IgD-negative memory B cell (primary cell): ENCODE data around the gene FAM24A. TPM values are rescaled to one million over a fixed set of nuclear protein-coding genes. Genes with fewer than 3 reads are reported as not detected.
A peak's percentile ranks its signal among the peaks of the same experiment; 100 is the strongest.

Experiments used
- H3K27ac Mint-ChIP-seq, 3 donors: one replicate each; pipeline ENCODE4 v1.8.0; 2020 to 2022; ENCODE audit warnings: mild to moderate bottlenecking in 3 of 3, mixed read lengths in 3 of 3, moderate library complexity in 1 of 3
- H3K27me3 Mint-ChIP-seq: one replicate; pipeline ENCODE4 v1.8.0; 2021; ENCODE audit warnings: mixed read lengths
- H3K36me3 Mint-ChIP-seq: one replicate; pipeline ENCODE4 v1.8.0; 2020; ENCODE audit warnings: mild to moderate bottlenecking, mixed read lengths
- H3K4me1 Mint-ChIP-seq, 3 donors: one replicate each; pipeline ENCODE4 v1.8.0; 2020 to 2022; ENCODE audit warnings: mixed read lengths in 3 of 3, mild to moderate bottlenecking in 1 of 3
- H3K4me3 Mint-ChIP-seq, 4 donors: one replicate each; pipeline ENCODE4 v1.8.0; 2020 to 2022; ENCODE audit warnings: mild to moderate bottlenecking in 4 of 4, mixed read lengths in 4 of 4, moderate library complexity in 3 of 4
- H3K9me3 Mint-ChIP-seq, 3 donors: one replicate each; pipeline ENCODE4 v1.8.0; 2020 to 2021; ENCODE audit warnings: mixed read lengths in 3 of 3, mild to moderate bottlenecking in 1 of 3
- polyA plus RNA-seq: library from polyadenylated mRNA; unstranded; fragments of 300-500 nt; fragmentation: Illumina TruSeq; gene quantifications from one replicate; pipeline ENCODE4 v1.2.3, GENCODE V29; 2021

The FAM24A gene
- polyA plus RNA-seq, 1 donor from 2014 or later: not detected

- Mint-ChIP-seq H3K4me1 (peaks cover 12 to 22% (median 19%) of the 10 kb centered on the region in 3 donors), H3K27ac (peak overlapping the region in 1 of 3 donors; percentile 75)
These were observed 45.5 kb downstream of the FAM24A start for GRCh38 chr10:122955892-122956291.

GRCh38 chr10:122957474-122957873 lies 47.1 kb downstream of the FAM24A start:
- peak overlapping the region in 1 of 4 donors; percentile 76 for H3K4me3 Mint-ChIP-seq
- peaks cover 9 to 19% (median 16%) of the 10 kb centered on the region in 3 donors for H3K4me1 Mint-ChIP-seq
- no peaks in the 10 kb centered on the region for H3K9me3 Mint-ChIP-seq
- peaks cover 5% of the 10 kb centered on the region for H3K27me3 Mint-ChIP-seq
- peak overlapping the region in 1 of 3 donors; percentile 75 for H3K27ac Mint-ChIP-seq
- H3K36me3 Mint-ChIP-seq: no peaks in the 10 kb centered on the region

More at GRCh38 chr10:122955892-122956291, 45.5 kb downstream of the FAM24A start:
- no peaks in the 10 kb centered on the region for H3K9me3 Mint-ChIP-seq
- peaks cover 2% of the 10 kb centered on the region for H3K27me3 Mint-ChIP-seq
- H3K4me3 Mint-ChIP-seq: peak overlapping the region in 3 of 4 donors; percentile 9 to 76 (median 28)
- H3K36me3 Mint-ChIP-seq: no peaks in the 10 kb centered on the region

GRCh38 chr10:122962405-122962804 lies 52.0 kb downstream of the FAM24A start:
- H3K4me3 Mint-ChIP-seq: no peak overlapping the region
- no peaks in the 10 kb centered on the region for H3K4me1 Mint-ChIP-seq
- no peak overlapping the region for H3K27ac Mint-ChIP-seq
- H3K36me3 Mint-ChIP-seq: no peaks in the 10 kb centered on the region
- H3K9me3 Mint-ChIP-seq: peaks cover 10 to 19% (median 11%) of the 10 kb centered on the region in 3 donors
- H3K27me3 Mint-ChIP-seq: peaks cover 9% of the 10 kb centered on the region

Other genes with a start within 250 kb of the FAM24A start
- not detected for gene C10orf120, start 210.8 kb upstream of the FAM24A start, polyA plus RNA-seq
- 1.0 TPM for gene CUZD1, start 64.8 kb upstream of the FAM24A start, polyA plus RNA-seq
- 10.5 TPM for gene FAM24B, start 31.0 kb upstream of the FAM24A start, polyA plus RNA-seq
- gene C10orf88, start 43.6 kb downstream of the FAM24A start, polyA plus RNA-seq: 5.3 TPM
- 7.0 TPM for gene PSTK, start 69.8 kb downstream of the FAM24A start, polyA plus RNA-seq
- 13.9 TPM for gene IKZF5, start 98.2 kb downstream of the FAM24A start, polyA plus RNA-seq
- gene ACADSB, start 98.4 kb downstream of the FAM24A start, polyA plus RNA-seq: 14.8 TPM
- gene HMX3, start 225.4 kb downstream of the FAM24A start, polyA plus RNA-seq: not detected
- not detected for gene HMX2, start 237.5 kb downstream of the FAM24A start, polyA plus RNA-seq
- gene BUB3, start 243.8 kb downstream of the FAM24A start, polyA plus RNA-seq: 148 TPM